22Rv1 (cell line): Measurements from ENCODE around the gene SLITRK4.

Experiments
- H3K27ac ChIP-seq: fragments of 450-650 bp; 2 replicates; pipeline ENCODE4 v1.5.1; 2017
- ZFX ChIP-seq: fragments of 450-650 bp; IDR thresholded peaks from 2 replicates; pipeline ENCODE4 v1.6.1; 2017; ENCODE audit warnings: antibody characterized with exemption, borderline replicate concordance
- TF ChIP-seq, protein P1 (sequence below): fragments of 450-650 bp; IDR thresholded peaks from 2 replicates; pipeline ENCODE4 v1.5.1; 2017; ENCODE audit warnings: mild to moderate bottlenecking

Gene SLITRK4

DNA sequence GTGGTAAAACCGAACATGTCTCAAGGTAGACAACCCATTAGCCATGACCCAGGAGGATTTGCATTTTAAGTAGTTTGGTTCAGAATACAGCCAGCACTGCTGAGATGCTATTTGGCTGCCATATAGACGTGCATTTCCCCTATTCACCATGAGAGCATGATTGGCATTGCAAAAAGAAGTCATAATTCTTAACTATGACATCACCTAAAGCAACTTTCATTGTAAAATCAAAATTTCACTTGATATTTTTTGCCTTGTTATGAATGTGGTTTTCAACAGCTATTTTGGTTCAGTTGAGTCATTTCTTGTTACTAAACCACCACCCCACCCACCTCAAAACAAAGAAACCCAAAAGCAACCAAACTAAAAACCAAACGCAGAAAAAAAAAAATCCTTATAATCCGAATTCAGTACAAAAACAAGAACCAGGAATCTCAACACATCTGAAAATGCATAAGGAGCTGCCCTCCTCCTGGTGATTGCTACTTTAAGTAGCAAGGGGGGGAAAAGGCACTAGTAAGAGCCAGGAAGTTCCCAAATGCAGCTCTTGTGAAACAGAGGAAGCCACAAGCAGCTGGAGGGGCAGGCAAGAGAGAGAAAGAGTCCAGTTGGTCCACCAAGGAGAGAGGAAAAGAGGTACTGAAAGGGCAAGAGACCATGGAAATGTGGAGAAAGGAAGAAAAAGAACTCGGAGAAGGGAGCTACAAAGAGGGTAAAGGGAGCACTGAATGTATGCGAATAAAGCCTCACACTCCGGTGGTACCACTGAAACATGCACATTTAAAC lies 3.1 kb downstream of the SLITRK4 start:
- TF ChIP-seq ZFX, result no peak
- TF ChIP-seq, protein P1, sequence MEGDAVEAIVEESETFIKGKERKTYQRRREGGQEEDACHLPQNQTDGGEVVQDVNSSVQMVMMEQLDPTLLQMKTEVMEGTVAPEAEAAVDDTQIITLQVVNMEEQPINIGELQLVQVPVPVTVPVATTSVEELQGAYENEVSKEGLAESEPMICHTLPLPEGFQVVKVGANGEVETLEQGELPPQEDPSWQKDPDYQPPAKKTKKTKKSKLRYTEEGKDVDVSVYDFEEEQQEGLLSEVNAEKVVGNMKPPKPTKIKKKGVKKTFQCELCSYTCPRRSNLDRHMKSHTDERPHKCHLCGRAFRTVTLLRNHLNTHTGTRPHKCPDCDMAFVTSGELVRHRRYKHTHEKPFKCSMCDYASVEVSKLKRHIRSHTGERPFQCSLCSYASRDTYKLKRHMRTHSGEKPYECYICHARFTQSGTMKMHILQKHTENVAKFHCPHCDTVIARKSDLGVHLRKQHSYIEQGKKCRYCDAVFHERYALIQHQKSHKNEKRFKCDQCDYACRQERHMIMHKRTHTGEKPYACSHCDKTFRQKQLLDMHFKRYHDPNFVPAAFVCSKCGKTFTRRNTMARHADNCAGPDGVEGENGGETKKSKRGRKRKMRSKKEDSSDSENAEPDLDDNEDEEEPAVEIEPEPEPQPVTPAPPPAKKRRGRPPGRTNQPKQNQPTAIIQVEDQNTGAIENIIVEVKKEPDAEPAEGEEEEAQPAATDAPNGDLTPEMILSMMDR, result no peak
- no peak overlapping the region for H3K27ac ChIP-seq

- TF ChIP-seq, protein P1, result no peak
- TF ChIP-seq ZFX, result no peak
- no peak overlapping the region for H3K27ac ChIP-seq
Measured at GRCh38 chrX:143623657-143624056, 12.2 kb downstream of the SLITRK4 start.

- no peak for TF ChIP-seq ZFX
- TF ChIP-seq, protein P1, result no peak
- no peak overlapping the region for H3K27ac ChIP-seq
Measured at GRCh38 chrX:143621276-143621675, 14.6 kb downstream of the SLITRK4 start.

DNA sequence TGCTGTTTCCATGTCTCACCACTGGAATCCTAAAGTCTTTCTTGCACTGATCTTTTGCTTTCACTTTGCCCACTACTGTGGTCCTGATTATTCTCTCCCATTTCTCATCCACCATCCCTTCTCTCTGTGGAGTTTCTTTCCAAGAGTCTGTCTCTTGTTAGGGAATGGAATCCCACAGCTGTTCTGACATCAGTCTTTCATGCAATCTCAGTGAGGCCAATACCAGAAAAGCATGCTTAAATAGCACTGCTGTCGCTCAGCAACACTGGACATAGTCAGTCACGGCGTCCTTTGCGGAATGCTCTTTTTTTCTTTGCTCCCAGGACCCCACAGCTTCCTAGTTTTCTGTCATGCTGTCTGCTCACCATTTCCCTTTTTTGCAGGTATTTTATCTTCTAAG lies 20.1 kb downstream of the SLITRK4 start:
- TF ChIP-seq, protein P1, result no peak
- no peak for TF ChIP-seq ZFX
- no peak overlapping the region for H3K27ac ChIP-seq

GRCh38 chrX:143601809-143602208 lies 34.1 kb downstream of the SLITRK4 start:
- H3K27ac ChIP-seq, result no peak overlapping the region
- TF ChIP-seq, protein P1, result no peak
- TF ChIP-seq ZFX, result no peak

GRCh38 chrX:143581240-143581639 lies 54.7 kb downstream of the SLITRK4 start:
- no peak for TF ChIP-seq ZFX
- TF ChIP-seq, protein P1, result no peak
- H3K27ac ChIP-seq, result no peak overlapping the region

DNA sequence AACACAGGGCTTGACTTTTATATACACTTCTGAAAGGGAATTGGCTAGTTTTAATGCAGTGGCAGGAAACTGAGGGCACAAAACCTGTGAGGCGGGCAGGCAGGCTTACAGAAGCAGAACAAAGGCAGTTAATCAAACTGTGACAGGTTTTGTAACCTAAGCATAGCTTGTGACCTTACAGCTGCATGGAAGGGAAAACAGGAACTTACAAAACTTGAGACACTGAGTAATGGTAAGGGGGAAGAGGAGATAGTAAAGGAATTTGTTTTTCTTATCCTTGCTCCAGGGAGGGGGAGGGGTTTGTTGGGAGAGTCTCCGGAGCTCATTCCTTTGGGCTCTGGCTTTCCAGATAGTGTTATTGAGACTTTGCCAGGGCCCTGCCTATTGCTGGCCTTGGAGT lies 55.6 kb downstream of the SLITRK4 start:
- H3K27ac ChIP-seq, result no peak overlapping the region

More for the DNA sequence above, 55.6 kb downstream of the SLITRK4 start:
- no peak for TF ChIP-seq ZFX
- TF ChIP-seq, protein P1, result no peak
